GM19328 (cell line): ENCODE data around the gene DAB2IP.

Source experiments
- ATAC-seq: cut with Tn5 transposase; IDR thresholded peaks from one replicate; pipeline ENCODE4 v1.9.1; 2021; ENCODE audit warnings: mild to moderate bottlenecking, moderate library complexity; ENCODE audit not compliant: unreplicated experiment

The DAB2IP gene

DNA sequence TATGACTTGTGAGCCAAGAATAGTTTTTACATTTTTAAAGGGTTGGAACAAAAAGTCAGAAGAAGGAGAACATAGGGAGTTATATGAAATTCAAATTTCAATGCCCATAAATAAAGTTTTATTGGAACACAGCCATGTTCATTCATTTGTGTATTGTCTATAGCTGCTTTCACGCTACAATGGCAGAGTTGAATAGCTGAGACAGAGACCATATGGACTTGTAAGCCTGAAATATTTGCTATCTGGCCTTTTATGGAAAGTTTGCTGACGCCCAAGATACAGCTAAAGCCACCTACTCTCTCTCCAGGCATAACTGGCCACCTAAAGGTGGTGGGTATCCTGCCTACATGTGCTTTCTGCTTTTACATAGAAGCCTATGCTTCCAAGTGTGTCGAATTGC, 10.9 kb downstream of the DAB2IP start:
- ATAC-seq: no peak

DNA sequence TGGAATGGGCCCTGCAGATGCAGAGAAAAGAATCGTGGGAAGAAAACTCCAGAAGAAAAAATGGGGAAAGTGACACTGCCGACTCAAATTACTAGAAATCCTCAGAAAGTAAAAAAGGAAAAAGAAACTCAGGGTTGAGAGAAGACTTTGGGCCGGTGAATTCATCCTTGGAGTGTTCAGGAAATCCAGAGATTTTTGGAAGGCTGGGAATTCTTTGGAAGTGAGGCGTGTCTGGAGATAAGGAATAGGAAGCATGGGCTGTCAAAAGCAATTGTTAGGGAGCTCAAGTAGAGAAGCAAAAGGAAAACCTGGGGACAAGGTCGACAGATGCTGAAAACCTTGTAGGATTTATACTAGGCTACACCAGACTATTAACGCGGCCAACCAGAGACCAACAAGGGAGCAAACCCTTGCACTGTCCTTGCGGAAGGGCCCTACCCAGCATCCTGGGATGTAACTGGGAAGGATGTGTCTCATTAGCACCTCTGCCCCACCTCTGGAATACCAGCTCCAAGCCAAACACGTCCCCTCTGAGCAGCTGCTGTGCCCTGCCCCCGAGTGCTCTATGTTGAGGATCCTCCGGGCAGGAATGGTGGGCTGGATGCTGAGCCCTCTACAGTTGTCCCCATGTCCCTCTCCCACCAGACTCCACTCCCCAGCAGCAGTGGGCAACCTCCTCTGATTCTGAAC, 11.6 kb downstream of the DAB2IP start:
- ATAC-seq: no peak

DNA sequence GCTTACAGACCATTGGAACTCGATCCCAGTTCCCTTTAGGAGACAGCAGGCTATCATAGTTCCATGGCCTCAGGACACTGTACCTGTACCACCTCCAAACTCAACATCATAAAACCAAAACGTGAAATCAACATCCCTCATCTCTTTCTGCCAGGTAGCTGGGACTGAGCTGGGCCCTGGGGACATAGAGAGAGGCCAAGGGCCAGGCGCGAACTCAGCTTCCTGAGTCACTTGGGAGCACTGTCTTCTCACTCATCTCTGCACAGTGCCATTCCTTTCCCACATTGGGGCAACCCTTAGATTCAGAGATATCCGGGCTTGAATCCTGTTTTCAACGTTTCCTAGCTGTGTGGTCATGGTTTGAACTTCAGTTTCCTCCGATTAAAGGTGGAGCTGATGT, 12.2 kb downstream of the DAB2IP start:
- no peak for ATAC-seq

DNA sequence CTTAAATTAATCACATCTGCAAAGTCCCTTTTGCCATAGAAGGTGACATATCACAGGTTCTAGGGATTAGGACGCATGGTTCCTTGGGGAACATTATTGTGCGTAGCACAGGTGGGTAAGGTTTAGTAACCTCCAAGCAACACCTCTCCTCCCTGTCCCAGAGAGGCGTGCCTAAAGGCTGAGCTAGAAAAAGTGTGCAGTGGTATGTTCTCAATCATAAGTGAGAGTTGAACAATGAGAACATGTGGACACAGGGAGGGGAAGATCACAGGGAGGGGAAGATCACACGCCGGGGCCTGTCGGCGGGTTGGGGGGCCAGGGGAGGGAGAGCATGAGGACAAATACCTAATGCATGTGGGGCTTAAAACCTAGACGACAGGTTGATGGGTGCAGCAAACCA, 14.9 kb downstream of the DAB2IP start:
- ATAC-seq: no peak

DNA sequence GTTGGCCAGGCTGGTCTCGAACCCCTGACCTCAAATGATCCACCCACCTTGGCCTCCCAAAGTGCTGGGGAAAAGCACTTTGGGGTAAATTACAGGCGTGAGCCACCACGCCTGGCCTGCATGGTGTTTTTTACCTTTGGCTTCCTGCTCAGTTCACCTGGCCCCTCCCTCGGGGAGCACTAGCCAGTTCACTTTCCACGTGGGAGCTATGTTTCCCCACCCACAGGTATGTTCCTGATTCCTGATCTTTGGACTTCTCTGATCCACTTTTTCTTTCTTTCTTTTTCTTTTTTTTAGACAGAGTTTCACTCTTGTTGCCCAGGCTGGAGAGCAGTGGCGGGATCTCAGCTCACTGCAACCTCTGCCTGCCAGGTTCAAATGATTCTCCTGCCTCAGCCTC, 15.8 kb downstream of the DAB2IP start:
- no peak for ATAC-seq

DNA sequence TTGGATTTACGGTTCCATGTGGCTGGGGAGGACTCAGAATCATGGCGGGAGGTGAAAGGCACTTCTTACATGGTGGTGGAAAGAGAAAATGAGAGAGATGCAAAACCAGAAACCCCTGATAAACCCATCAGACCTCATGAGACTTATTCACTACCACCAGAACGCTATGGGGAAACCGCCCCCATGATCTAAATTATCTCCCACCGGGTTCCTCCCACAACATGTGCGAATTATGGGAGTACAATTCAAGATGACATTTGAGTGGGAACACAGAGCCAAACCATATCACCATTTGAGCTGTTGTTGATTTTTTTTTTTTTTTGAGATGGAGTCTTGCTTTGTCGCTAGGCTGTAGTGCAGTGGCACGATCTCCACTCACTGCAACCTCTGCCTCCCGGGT, 16.5 kb downstream of the DAB2IP start:
- no peak for ATAC-seq

DNA sequence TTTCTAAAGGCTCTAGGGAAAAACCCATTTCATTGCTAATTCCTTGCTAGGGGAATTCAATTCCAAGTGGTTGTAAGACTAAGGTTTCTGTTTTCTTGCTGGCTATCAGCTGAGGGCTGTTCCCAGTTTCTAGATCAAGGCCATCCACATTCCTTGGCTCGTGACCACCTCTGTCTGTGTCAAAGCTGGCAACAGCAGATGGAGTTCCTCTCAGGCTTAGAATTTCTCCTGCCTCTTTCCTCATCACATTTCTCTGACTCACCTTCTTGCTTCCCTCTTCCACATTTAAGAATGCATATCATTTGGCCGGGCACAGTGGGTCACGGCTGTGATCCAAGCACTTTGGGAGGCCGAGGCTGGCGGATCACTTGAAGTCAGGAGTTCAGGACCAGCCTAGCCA, 19.0 kb downstream of the DAB2IP start:
- ATAC-seq: no peak

DNA sequence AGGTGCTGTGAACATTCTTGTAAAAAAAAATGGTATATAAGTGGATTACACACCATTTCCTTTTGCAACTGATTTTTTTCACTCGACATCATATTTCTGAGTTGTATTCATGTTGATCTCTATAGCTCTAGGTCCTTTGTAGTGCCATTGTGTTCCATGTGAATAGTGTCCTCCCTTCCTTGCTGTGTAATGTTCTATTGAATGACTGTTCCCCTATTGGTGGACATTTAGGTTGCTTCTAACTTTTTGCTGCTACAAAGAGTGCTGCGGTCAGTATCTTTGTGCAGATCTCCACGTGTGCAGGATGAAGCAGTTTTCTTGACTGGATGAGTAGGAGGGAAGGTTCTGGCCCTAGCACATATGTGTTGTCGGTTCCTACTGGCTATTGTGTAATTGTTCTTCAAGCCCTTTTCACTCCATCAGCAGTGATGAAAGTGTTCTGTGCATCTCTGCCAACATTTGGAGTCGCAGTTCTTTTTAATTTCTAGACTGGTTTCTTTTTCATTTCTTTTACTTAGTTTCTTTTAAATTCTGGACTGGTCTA, 20.2 kb downstream of the DAB2IP start:
- no peak for ATAC-seq

DNA sequence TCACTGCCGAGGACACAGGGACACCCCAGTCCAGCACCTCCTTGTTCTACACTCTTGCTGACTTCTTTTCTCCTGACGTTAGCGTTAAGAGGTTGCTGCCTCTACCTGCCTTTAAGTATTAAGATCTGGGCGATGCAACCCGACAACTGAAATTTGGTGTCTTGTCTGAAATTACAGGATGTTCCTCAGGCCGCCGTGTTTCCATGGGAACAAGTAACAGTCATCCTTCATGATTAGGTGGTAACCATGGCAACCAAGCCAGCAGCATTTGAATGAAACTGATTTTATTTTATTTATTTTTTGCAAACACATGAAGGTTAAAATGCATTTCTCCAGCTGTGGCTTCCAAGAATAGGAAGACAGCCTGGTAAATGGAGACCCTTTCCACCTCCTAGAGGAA, 20.8 kb downstream of the DAB2IP start:
- no peak for ATAC-seq

DNA sequence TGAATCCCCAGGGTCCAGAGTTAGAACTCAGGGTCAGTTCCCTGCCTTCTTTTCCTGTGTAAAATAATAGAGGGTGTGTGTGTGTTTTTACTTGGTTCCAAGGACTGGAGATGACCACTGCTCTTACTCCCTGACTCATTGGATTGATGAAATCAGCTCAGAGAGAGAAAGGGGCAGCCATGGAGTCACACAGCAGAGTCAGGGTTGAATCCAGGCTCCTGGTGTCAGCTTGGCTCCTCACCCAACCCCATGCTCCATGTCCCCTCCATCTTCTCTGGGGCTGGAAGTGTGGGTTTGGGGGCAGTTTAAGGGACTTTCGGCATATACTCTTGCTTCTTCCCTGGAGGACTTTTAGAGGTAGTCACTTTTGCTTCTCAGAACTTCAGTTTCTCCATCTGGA, 21.6 kb downstream of the DAB2IP start:
- no peak for ATAC-seq

DNA sequence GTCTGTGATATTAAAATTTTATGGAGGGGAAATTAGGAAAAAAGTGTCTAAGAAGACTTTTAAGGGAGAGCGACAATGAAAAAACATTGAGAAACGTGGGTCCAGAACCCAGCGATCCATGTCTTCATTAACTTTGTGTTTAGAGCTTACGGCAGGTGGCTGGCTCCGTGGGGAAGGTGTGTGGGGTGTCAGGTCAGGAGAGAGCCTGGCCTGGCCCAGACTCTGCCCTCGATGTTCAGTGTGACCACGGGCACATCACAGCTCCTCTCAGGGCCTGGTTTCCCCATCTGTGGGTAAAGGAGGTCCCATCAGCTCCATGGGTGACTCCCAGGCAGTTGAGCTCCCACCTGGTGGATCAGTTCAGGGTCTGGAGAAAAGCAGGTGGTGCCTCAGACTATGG, 22.1 kb downstream of the DAB2IP start:
- ATAC-seq: no peak

DNA sequence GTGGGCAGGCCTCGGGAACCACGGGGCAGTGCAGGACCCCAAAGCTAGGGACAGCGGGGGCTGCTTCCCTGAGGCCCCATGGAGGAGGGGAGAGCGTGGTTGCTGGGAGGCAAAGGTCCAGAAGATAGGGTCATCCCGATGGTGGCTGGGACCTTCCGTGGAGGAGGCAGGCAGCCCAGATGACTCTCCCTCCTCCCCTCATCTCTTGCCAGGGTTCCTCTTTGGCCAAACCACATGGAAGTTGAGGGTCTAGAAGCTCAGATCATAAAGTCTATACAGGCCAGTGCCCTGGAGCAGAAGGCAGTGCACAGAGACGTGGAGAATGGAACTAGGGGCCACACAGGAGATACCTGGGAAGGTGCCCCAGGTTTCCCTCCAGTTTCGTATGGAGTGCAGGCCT, 22.6 kb downstream of the DAB2IP start:
- ATAC-seq: no peak

DNA sequence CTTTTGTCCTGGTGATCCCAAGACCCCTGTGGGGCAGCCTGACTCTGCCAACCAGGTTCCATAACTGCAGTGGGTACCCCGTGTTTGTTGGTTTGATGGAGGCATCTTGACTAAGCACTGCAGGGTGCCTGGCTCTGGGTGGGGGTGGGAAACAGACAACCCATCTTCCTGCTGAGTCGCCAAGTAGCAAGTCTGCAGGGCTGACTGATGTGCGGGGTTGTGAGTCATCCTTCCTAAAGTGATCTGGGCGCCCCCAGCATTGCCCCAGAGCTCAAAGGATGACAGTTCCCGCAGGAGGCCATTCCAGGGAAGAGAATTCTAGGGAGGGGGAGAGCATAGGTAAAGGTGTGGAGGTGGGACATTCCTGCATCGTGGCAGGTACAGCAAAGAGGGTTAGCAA, 23.5 kb downstream of the DAB2IP start:
- no peak for ATAC-seq

DNA sequence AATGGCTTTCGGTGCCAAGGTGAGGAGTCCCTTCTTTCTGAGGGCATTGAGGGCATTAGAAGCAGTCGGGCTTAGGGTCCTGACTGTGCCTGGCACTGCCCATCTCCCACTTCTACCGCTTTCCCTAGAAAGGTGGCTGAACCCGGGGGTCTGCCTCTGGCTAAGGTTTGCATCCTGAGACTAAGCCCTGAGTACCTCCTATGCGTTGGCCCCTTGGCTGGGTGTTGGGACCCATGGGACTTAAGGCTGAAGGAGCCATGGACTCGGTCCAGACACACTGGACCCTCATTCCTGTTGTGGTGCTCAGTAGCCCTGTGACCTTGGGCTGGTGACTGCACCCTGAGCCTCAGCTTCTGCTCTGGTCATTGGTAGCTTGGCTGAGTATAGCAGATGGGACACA, 23.9 kb downstream of the DAB2IP start:
- no peak for ATAC-seq

DNA sequence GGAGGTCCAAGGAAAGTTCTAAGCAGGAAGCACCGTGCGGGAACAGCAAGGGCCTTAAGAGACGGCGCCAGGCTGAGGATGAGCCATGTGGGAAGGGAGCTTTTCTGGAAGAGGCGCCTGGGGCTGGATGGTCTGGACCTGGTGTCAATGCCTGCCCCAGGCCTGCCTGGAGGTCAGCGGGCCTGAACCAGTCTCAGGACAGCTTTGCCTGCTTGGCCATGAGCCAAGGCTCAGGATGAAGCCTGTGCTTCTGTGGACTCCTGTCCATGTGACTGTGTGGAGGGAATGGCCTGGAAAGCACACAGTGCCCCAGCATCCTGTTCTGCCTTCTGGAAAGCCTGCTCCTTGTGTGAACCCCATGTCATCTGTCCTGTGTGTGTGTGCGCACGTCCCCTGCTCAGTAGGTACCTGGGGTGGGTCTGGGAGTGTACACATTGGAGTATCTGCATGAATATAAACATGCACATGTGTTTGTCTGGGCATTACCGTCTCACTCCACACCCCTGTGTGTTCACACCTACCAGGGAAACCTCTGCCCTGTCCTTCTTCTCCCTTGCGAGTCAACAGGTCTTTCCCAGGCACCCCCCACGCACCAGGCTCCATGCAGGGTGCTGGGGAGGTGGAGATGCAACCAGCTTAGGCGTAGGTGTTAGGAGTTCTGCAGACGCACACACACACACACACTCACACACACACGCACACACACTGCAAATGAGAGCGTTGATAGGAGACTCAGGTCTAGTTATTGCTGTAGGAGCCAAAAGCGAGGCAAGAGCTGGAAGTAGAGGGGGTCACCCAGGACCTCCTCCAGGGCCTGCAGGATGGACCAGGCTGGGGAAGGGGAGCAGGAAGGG, 24.8 kb downstream of the DAB2IP start:
- ATAC-seq: no peak

DNA sequence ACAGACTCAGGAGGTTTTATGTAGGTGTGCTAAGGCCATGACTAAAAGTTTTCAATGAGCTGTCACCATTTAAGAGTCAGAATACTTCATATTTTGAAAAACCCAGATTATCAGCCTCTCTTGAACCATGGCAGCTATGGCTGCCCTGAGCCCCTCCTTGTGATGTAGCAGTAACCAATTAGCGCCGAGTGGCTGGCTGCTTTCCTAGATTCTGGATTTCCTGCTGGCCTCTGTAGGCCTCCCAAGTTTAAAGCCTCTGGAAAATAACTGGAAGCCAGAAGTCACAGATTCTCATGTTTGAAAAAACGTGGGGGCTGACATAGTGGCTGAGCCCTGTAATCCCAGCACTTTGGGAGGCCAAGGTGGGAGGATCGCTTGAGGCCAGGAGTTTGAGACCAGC, 25.5 kb downstream of the DAB2IP start:
- no peak for ATAC-seq

DNA sequence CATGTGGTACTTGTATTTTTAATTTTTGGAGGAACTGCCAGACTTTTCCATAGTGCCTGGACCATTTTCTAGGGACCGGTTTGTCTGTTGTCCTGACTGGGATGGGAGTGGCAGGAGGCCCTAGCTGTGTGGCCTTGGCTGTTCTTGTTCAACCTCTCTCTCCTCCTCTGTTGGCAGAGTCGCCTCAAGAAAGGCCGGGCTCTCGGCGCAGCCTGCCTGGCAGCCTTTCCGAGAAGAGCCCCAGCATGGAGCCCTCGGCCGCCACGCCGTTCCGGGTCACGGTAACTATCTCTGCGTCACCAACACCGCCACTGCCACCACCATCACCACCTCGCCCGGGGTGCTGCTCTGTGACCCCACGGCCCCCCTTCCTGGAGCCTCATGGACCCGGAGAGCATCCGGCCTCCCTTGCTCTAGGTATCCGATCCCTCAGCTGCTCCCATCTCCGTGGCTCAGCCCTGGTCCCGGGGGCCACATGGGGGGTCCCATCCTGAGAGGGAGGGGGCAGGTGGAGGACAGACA, 27.1 kb downstream of the DAB2IP start:
- ATAC-seq: no peak

DNA sequence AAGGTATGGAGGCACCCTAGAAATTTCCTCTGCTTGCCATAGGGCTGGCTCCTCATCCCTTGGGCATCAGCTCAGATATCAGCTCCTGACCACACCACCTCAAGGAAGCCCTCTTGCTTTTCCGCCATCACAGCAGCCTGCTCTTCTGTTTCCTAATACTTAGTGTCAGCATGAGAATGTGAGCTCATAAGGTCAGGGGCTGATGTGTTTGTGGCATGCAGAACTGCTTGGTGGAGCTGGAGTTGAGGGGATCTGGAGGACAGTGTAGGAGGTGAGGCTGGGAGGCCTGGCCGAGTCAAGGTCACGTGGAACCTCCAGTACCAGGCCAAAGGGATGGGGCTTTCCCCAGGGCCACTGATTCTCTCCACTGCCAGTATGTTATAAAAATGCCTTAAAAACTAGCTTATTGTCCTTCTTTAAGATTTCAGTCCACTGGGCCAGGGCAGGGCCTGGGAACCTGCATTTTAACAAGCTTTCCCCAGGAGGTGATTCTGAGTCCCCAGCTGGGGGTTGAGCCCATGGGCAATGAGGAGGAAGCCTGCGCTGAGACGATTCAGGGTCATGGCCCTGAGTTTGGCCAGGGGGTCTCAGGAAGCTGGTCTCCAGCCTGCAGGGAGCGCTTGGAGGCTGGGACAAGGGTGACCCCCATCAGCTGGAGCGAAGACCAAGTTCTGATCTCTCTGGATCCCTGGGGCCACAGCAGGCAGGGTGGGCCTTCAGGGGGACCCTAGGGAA, 28.6 kb downstream of the DAB2IP start:
- ATAC-seq: no peak

DNA sequence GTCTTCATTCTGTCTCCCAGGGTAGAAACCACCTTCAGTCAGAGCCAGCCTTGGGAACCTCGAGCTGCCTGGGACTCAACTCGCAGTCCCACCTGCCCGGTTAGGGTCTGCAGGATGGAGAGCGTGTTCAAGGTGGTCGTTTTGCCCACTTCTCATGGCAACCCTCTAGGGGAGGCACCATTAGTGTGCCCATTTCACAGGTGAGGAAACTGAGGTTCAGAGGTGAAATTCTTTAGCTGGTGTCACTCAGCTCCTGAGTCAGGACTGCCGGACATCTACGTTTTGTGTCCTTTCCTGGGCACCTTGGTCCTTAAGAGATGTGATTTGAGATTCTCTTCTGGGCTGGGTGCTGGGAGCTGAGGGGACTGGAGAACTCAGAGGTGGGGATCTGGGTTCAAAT, 30.0 kb downstream of the DAB2IP start:
- no peak for ATAC-seq

DNA sequence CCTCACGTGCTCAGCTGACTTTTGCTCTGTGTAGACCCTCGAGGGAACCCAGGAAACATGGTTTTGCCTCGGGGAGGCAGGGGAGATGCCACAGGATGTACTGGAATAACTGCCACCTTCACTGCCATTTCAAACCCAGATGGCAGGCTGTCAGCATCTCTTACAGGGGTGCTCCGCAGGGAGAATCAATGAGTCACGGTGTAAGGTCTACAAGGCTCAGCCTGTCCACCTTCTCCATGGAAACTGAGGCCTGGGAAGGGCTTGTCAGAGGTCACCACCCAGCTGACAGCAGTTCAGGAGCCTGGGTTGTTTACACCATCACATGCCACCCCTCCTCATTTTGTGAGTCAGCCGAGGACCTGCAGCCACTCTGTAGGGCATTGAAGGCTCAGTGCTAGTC, 30.8 kb downstream of the DAB2IP start:
- ATAC-seq: no peak

DNA sequence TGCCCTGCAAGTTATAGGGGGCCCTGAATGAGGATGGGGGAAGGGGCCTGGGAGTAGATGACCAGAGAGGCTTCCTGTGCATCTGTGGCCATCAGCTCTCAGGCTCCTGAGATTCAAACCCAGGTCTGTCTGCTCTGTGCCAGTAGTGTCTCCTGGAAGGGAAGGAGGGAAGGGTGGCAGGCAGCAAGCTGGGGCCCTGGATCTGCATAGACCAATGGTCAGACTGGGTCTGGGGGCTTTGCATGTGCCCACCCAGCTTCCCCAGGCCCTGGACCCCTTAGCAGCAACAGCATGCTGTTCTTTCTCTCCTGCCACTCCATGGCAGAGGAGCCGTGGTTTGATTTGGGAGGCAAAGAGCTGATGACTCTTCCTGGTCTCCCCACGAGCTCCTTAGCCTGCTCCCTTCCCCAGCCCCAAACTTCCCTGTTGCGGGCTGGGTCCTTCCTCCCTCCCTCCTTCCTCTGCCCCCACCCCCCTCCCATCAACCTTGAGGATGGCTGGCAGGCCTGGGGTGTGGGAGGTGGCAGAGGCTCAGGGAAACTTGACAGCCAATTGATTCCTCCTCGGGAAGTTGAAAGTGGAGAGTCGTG, 31.6 kb downstream of the DAB2IP start:
- ATAC-seq: no peak
